PFSK-1 (cell line): ENCODE results near the gene B4GALT3. TPM values are rescaled to one million over a fixed set of nuclear protein-coding genes. Genes with fewer than 3 reads are reported as not detected.
A peak's percentile ranks its signal among the peaks of the same experiment; 100 is the strongest.

Source experiments
- FOXP2 ChIP-seq: optimal IDR thresholded peaks from 2 replicates; pipeline ENCODE3; 2011; ENCODE audit warnings: borderline replicate concordance, control low read depth, inconsistent platforms; ENCODE audit not compliant: insufficient read depth; ENCODE audit errors: extremely low read length, extremely low read depth
- POLR2AphosphoS5 ChIP-seq: IDR thresholded peaks from 2 replicates; pipeline ENCODE4 v1.6.1; 2012; ENCODE audit warnings: low read depth, mild to moderate bottlenecking, control low read depth, low read length, moderate library complexity
- SIN3A ChIP-seq: IDR thresholded peaks from 2 replicates; pipeline ENCODE4 v1.6.1; 2012; ENCODE audit warnings: mild to moderate bottlenecking, low read length, moderate library complexity, borderline replicate concordance; ENCODE audit not compliant: insufficient read depth
- TAF1 ChIP-seq: IDR thresholded peaks from 2 replicates; pipeline ENCODE4 v1.6.1; 2012; ENCODE audit warnings: low read length, control low read depth, borderline replicate concordance; ENCODE audit not compliant: insufficient read depth
- polyA plus RNA-seq: library from polyadenylated mRNA; unstranded; fragments of >200 nt; gene quantifications from one replicate; pipeline ENCODE4 v1.2.1, GENCODE V29; 2012; ENCODE audit warnings: low read depth, missing spikeins; ENCODE audit not compliant: insufficient read length
- TF ChIP-seq, protein P1 (sequence below), 2 experiments: IDR thresholded peaks; 2 replicates each; pipeline versions ENCODE4 v1.6.1 to v1.8.0; 2011 to 2012; ENCODE audit warnings: low read depth in 2 of 2, low read length in 2 of 2, control low read depth in 1 of 2, inconsistent platforms in 1 of 2, mild to moderate bottlenecking in 1 of 2, moderate library complexity in 1 of 2; ENCODE audit not compliant: insufficient read depth in 1 of 2

The B4GALT3 gene
- polyA plus RNA-seq: 54.8 TPM

DNA sequence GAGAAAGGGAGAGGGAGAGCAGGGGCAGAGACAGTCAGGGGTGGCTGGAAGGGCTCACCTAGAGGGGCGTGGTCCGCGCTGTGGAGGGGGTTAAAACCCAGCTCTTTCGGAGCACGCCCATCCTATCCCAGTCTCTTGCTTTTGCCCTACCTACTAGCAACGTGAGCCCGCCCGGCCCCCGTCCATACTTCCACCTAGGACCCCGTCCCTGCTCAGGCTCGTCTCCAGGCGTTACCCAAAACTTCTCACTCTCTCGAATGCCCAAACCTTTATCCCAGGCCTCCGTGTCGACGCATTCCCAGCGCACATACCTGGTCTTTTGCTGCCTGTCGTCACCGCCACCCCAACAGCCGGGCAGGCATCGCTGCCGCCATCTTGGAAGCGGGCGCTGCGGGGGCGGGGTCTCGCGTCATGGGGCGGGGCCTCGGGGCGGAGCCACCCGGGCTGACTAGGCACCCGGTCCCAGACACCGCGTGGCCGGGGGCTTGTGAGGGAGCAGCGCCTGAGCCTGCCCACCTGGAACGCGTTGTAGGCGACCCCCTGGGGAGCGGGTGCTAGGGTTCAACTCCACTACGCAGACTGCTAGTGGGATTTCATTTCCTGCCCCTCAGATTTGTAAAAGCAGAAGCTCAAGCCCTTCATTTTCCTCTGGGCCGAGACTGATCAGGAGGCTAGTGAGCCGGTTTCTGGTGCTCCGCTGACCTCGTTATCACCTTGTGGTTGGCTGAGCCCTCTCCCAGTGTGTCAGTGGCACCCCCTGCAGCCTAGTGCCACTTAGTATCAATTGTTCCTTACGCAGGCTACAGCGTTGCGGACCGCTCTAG lies at the start of gene B4GALT3:
B4GALT3 (minus strand) TSS at position 396 of the 824 bp plus-strand sequence. CDS start 1,447 bp downstream, outside the sequence.
- TF ChIP-seq SIN3A: peak; percentile 78; the same call in 1 of the 2 replicates
- TF ChIP-seq FOXP2: peak; percentile 77
- peak; percentile 84 for TF ChIP-seq TAF1
- peak; percentile 91 for TF ChIP-seq POLR2AphosphoS5
- TF ChIP-seq, protein P1, sequence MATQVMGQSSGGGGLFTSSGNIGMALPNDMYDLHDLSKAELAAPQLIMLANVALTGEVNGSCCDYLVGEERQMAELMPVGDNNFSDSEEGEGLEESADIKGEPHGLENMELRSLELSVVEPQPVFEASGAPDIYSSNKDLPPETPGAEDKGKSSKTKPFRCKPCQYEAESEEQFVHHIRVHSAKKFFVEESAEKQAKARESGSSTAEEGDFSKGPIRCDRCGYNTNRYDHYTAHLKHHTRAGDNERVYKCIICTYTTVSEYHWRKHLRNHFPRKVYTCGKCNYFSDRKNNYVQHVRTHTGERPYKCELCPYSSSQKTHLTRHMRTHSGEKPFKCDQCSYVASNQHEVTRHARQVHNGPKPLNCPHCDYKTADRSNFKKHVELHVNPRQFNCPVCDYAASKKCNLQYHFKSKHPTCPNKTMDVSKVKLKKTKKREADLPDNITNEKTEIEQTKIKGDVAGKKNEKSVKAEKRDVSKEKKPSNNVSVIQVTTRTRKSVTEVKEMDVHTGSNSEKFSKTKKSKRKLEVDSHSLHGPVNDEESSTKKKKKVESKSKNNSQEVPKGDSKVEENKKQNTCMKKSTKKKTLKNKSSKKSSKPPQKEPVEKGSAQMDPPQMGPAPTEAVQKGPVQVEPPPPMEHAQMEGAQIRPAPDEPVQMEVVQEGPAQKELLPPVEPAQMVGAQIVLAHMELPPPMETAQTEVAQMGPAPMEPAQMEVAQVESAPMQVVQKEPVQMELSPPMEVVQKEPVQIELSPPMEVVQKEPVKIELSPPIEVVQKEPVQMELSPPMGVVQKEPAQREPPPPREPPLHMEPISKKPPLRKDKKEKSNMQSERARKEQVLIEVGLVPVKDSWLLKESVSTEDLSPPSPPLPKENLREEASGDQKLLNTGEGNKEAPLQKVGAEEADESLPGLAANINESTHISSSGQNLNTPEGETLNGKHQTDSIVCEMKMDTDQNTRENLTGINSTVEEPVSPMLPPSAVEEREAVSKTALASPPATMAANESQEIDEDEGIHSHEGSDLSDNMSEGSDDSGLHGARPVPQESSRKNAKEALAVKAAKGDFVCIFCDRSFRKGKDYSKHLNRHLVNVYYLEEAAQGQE (IDR thresholded peaks at IDR 0.05; ENCODE audit: insufficient read depth in 1 of 2, low read depth in 2 of 2, low read length in 2 of 2): 0 out of 4 replicates have a peak, but pooled peaks of 1 of the 2 experiments have one; percentile 36

DNA sequence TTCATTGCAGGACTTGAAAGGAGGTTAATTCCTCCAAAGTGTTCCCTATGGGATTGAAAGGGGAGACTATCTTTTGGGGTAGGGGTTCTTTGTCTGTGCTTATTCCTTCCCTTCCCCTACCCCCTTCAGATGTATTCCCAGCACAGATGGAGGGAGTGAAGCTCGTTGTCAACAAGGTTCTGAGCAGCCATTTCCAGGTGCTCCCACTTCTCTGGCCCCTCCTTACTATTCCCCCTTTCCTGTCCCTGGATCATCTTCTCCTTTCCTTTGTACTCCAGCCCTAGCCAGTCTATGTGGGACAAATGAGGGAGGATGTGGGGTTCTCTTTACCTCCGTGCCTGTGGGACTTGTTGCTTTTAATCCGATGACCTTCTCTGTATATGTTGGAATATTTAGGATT lies 49.5 kb upstream of the B4GALT3 start:
- peak; percentile 34; the same call in 1 of the 2 replicates for TF ChIP-seq TAF1
- no peak for TF ChIP-seq SIN3A
- TF ChIP-seq, protein P1 (IDR thresholded peaks at IDR 0.05; ENCODE audit: insufficient read depth in 1 of 2, low read depth in 2 of 2, low read length in 2 of 2): no peak
- no peak; the same call in 1 of the 2 replicates for TF ChIP-seq POLR2AphosphoS5
- no peak for TF ChIP-seq FOXP2

DNA sequence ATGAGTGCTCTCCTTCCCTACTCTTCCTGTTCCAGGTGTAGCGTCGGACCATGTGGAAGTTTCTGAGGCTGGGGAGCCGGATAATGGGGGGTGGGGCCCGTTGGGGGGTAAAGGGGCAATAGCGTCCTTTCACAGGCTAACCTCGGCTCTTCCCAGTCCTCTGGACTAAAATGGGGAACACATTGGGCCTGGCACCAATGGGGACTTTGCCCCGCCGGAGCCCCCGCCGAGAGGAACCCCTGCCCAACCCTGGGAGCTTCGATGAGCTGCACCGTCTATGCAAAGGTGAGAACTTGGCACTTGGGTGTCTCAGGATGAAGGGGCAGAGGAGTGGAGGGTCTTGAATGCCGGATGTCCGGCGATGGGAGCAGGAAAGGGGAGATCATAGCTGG lies 49.0 kb upstream of the B4GALT3 start:
- TF ChIP-seq POLR2AphosphoS5: no peak
- TF ChIP-seq, protein P1 (IDR thresholded peaks at IDR 0.05; ENCODE audit: insufficient read depth in 1 of 2, low read depth in 2 of 2, low read length in 2 of 2): no peak
- TF ChIP-seq SIN3A: no peak
- TF ChIP-seq TAF1: no peak
- no peak for TF ChIP-seq FOXP2

DNA sequence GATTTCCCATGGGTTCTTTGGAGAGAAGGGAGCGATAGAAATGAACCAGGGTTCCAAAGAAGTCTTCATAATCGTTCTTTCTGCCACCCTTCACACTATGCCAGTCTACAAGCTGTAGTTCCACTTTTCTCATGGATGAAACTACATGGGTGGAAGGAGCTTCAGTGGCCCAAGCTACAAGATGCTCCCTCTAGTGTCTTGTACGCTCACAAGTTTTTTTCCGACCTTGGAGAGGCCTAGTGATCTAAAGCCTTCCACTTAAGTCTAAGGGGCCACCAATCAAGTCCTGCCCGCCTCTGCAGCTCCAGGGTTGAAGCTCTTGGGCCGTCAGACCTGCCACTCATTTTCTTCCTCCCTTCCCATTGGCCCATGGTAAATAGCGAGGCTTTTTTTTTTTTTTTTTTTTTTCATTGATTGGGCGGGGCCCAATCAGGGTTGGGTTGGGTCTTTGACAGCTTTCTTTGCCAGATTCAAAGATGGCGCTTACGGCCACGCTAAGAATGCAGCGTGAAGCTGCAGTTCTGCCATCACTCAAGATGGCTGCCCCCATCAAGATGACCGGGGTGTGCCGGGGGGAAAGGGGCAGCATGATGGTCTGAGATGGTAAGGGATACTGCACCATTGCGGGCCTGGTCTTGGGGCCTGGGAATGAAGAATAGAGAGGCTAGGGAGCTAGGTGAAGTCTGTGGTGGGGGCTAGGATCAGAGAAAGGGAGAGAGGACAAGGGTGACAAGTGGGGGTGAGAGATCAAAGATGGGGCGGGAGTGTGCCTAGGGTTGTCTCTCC lies 48.4 kb upstream of the B4GALT3 start, which contains the start of gene TOMM40L:
TOMM40L (plus strand) TSS at position 527 of the 786 bp plus-strand sequence. CDS start 430 bp downstream, outside the sequence.
- TF ChIP-seq TAF1 (peak; percentile 94), FOXP2 (no peak)
- TF ChIP-seq, protein P1 (IDR thresholded peaks at IDR 0.05; ENCODE audit: insufficient read depth in 1 of 2, low read depth in 2 of 2, low read length in 2 of 2): peak in 1 of 2 experiments; percentile 26; a peak in 1 of 4 replicates
